DOHH2 (cell line): ENCODE results near the gene NSDHL.

ENCODE experiments used
- H3F3A ChIP-seq: fragments of 200-600 bp; sonication (generic), shearing (Covaris generic); 2 replicates; pipeline ENCODE4 v1.6.0; 2016; ENCODE audit warnings: antibody characterized with exemption, mild to moderate bottlenecking; ENCODE audit not compliant: control insufficient read depth, insufficient read depth
- H3K27ac ChIP-seq: fragments of 200-600 bp; sonication (generic); 2 replicates; pipeline ENCODE4 v1.5.1; 2014; ENCODE audit warnings: low read depth, mild to moderate bottlenecking, low read length, moderate library complexity
- H3K27me3 ChIP-seq: fragments of 200-600 bp; sonication (generic); 2 replicates; pipeline ENCODE4 v1.6.1; 2014; ENCODE audit warnings: mild to moderate bottlenecking, low read length, mixed read lengths; ENCODE audit not compliant: control insufficient read depth
- H3K36me3 ChIP-seq: fragments of 200-600 bp; sonication (generic); 2 replicates; pipeline ENCODE4 v1.6.1; 2014; ENCODE audit warnings: mild to moderate bottlenecking, low read length, moderate library complexity, mixed read lengths; ENCODE audit not compliant: control insufficient read depth
- H3K4me1 ChIP-seq: fragments of 200-600 bp; sonication (generic); 2 replicates; pipeline ENCODE4 v1.6.1; 2014; ENCODE audit warnings: mild to moderate bottlenecking, low read length, mixed read lengths; ENCODE audit not compliant: control insufficient read depth
- H3K4me2 ChIP-seq: fragments of 200-600 bp; sonication (generic); 2 replicates; pipeline ENCODE4 v1.6.0; 2014; ENCODE audit warnings: mild to moderate bottlenecking, low read length, moderate library complexity
- H3K4me3 ChIP-seq: fragments of 200-600 bp; sonication (generic); 2 replicates; pipeline ENCODE4 v1.5.1; 2014; ENCODE audit warnings: mild to moderate bottlenecking, low read length, mixed read lengths
- H3K79me2 ChIP-seq: fragments of 200-600 bp; sonication (generic); 2 replicates; pipeline ENCODE4 v1.6.1; 2014; ENCODE audit warnings: mild to moderate bottlenecking, low read length, mixed read lengths; ENCODE audit not compliant: control insufficient read depth
- H3K9me2 ChIP-seq: fragments of 200-600 bp; sonication (generic); replicated peaks from 2 replicates; pipeline ENCODE4 v1.6.1; 2014; ENCODE audit warnings: mild to moderate bottlenecking, low read length, mixed read lengths; ENCODE audit not compliant: control insufficient read depth
- H3K9me3 ChIP-seq: fragments of 200-600 bp; sonication (generic); 2 replicates; pipeline ENCODE4 v1.6.1; 2014; ENCODE audit warnings: antibody characterized with exemption, low read length, mixed read lengths; ENCODE audit not compliant: control insufficient read depth, insufficient read depth
- H4K20me1 ChIP-seq: fragments of 200-600 bp; sonication (generic); 2 replicates; pipeline ENCODE4 v1.6.0; 2014; ENCODE audit warnings: low read depth, mild to moderate bottlenecking, antibody characterized with exemption, low read length, moderate library complexity; ENCODE audit not compliant: control insufficient read depth, insufficient read depth
- CTCF ChIP-seq: fragments of 200-600 bp; sonication (generic); IDR thresholded peaks from one replicate; pipeline ENCODE4 v1.5.1; 2014; ENCODE audit warnings: antibody characterized with exemption, mild to moderate bottlenecking, low read depth, low read length; ENCODE audit not compliant: poor library complexity, severe bottlenecking
- EZH2phosphoT487 ChIP-seq: fragments of 200-600 bp; sonication (generic); IDR thresholded peaks from 2 replicates; pipeline ENCODE4 v1.6.1; 2017; ENCODE audit warnings: borderline replicate concordance, mild to moderate bottlenecking, antibody characterized with exemption, low read length, moderate library complexity, mixed read lengths

The NSDHL gene

GRCh38 chrX:152861826-152862225 is 31.0 kb downstream of the NSDHL start:
- Histone ChIP-seq H3K36me3 (peaks cover 33% of the 10 kb centered on the region), H3K9me3 (no peaks in the 10 kb centered on the region), H3K4me2 (no peak overlapping the region), H3K27ac (no peak overlapping the region), H3K9me2 (no peaks in the 10 kb centered on the region), H3K79me2 (no peaks in the 10 kb centered on the region), H3K4me3 (no peak overlapping the region), H4K20me1 (no peaks in the 10 kb centered on the region), H3K27me3 (no peaks in the 10 kb centered on the region), H3F3A (no peaks in the 10 kb centered on the region), H3K4me1 (no peaks in the 10 kb centered on the region)
- no peak for TF ChIP-seq CTCF
- no peak for TF ChIP-seq EZH2phosphoT487

GRCh38 chrX:152865232-152865920 is 34.5 kb downstream of the NSDHL start:
- Histone ChIP-seq H3K27ac (no peak overlapping the region), H3K36me3 (peaks cover 30% of the 10 kb centered on the region), H3K9me3 (no peaks in the 10 kb centered on the region), H3K4me1 (no peaks in the 10 kb centered on the region), H3K4me3 (no peak overlapping the region), H3K9me2 (no peaks in the 10 kb centered on the region), H3K79me2 (no peaks in the 10 kb centered on the region), H4K20me1 (no peaks in the 10 kb centered on the region), H3K27me3 (no peaks in the 10 kb centered on the region), H3F3A (no peaks in the 10 kb centered on the region), H3K4me2 (no peak overlapping the region)
- TF ChIP-seq EZH2phosphoT487, result no peak
- TF ChIP-seq CTCF, result no peak

- no peaks in the 10 kb centered on the region for H4K20me1 ChIP-seq
- no peaks in the 10 kb centered on the region for H3K27me3 ChIP-seq
- no peaks in the 10 kb centered on the region for H3K9me3 ChIP-seq
- no peak for TF ChIP-seq CTCF
- TF ChIP-seq EZH2phosphoT487, result no peak
- H3K79me2 ChIP-seq, result no peaks in the 10 kb centered on the region
- peaks cover 25% of the 10 kb centered on the region for H3K36me3 ChIP-seq
- H3K4me3 ChIP-seq, result no peak overlapping the region
- H3K4me1 ChIP-seq, result no peaks in the 10 kb centered on the region
- H3K27ac ChIP-seq, result no peak overlapping the region
- no peaks in the 10 kb centered on the region for H3K9me2 ChIP-seq
- no peaks in the 10 kb centered on the region for H3F3A ChIP-seq
- no peak overlapping the region for H3K4me2 ChIP-seq
These were observed 35.5 kb downstream of the NSDHL start for GRCh38 chrX:152866386-152866785.
